HL-60/S4 treated with phorbol 12-myristate 13-acetate at 8.2 ng/mL for 4 days and 3 days (cell line): ENCODE results near the gene BCAS1.

Source experiments
- in situ Hi-C: fragments of 300-500 bp; cut with MboI; formaldehyde crosslinking; loops from 2 replicates; pipeline ENCODE4 v1.15.0; 2022; ENCODE audit warnings: low sequenced_read_pairs

BCAS1 gene

GRCh38 chr20:53899351-53900167, 170.8 kb downstream of the BCAS1 start:
- in situ Hi-C loops, result no loop called here

- in situ Hi-C loops, result no loop called here
Measured at GRCh38 chr20:53898556-53898931, 171.8 kb downstream of the BCAS1 start.

- in situ Hi-C loops, result no loop called here
Measured at GRCh38 chr20:53897884-53898555, 172.4 kb downstream of the BCAS1 start.

GRCh38 chr20:53896647-53897046, 173.7 kb downstream of the BCAS1 start:
- in situ Hi-C loops, result no loop called here

- in situ Hi-C loops, result no loop called here
Measured at GRCh38 chr20:53896041-53896440, 174.4 kb downstream of the BCAS1 start.

- in situ Hi-C loops, result no loop called here
Measured at GRCh38 chr20:53895385-53895755, 175.0 kb downstream of the BCAS1 start.

- in situ Hi-C loops, result no loop called here
Measured at GRCh38 chr20:53894707-53895384, 175.5 kb downstream of the BCAS1 start.
